ENCODE results near the gene HBS1L.

The HBS1L gene

GRCh38 chr6:135033238-135033637, 21.4 kb downstream of the HBS1L start:
- Histone ChIP-seq H3K4me2 (no peak overlapping the region), H3K36me3 (ENCODE audit: insufficient read depth) (peaks cover 4% of the 10 kb centered on the region; the same call in 1 of the 2 replicates), H3K79me2 (ENCODE audit: insufficient read depth, low read depth) (peaks cover 23% of the 10 kb centered on the region; the same call in 1 of the 2 replicates), H3K27me3 (ENCODE audit: insufficient read depth, low read depth) (no peaks in the 10 kb centered on the region), H3K4me3 (IDR thresholded peaks at IDR 0.05; ENCODE audit: insufficient read depth, low read depth, low read length) (no peak overlapping the region), H3K4me1 (ENCODE audit: low read depth, poor library complexity, severe bottlenecking) (peaks cover 31% of the 10 kb centered on the region), H3K27ac (no peak overlapping the region), H4K20me1 (ENCODE audit: insufficient read depth) (0 out of 2 replicates have a peak, but pooled peaks cover 4% of the 10 kb centered on the region), H2AFZ (ENCODE audit: low read depth) (no peak overlapping the region), H3K9ac (no peak overlapping the region)
- TF ChIP-seq, protein P1, sequence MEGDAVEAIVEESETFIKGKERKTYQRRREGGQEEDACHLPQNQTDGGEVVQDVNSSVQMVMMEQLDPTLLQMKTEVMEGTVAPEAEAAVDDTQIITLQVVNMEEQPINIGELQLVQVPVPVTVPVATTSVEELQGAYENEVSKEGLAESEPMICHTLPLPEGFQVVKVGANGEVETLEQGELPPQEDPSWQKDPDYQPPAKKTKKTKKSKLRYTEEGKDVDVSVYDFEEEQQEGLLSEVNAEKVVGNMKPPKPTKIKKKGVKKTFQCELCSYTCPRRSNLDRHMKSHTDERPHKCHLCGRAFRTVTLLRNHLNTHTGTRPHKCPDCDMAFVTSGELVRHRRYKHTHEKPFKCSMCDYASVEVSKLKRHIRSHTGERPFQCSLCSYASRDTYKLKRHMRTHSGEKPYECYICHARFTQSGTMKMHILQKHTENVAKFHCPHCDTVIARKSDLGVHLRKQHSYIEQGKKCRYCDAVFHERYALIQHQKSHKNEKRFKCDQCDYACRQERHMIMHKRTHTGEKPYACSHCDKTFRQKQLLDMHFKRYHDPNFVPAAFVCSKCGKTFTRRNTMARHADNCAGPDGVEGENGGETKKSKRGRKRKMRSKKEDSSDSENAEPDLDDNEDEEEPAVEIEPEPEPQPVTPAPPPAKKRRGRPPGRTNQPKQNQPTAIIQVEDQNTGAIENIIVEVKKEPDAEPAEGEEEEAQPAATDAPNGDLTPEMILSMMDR (conservative IDR thresholded peaks at IDR 0.05; ENCODE audit: low read depth, low read length): no peak

DNA sequence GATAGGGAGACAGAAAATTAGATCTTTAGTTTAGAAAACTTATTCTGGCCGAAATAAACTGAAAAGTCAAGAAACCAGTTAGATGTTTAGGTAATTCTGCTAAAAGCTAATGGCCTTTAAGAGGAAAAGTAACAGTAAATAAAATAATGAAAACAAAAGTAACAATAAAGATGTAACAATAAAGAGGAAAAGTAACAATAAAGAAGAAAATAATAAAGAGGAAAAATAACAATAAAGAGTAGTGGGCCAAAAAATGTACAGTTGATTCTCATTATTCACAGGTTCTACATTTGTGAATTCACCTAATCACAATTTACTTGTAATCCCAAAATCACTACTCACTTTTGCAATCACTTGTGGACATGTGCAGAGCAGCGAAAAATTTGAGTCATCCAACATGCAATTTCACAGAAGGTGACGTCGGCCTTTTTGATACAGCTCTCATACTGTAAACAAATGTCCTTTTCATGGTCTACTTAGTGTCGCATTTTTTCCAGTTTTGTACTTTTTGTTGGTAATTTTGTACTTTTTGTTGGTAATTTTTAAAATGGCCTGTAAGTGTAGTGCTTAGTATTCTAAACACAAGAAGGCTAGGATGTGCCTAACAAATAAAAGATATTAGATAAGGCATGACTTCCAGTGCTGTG, 24.0 kb downstream of the HBS1L start:
- H3K27ac ChIP-seq: no peak overlapping the region; the same call in 1 of the 2 replicates
- no peaks in the 10 kb centered on the region for H3K27me3 ChIP-seq (ENCODE audit: insufficient read depth, low read depth)

GRCh38 chr6:135030056-135030473, 24.6 kb downstream of the HBS1L start:
- Histone ChIP-seq H4K20me1 (ENCODE audit: insufficient read depth) (peaks cover 4% of the 10 kb centered on the region; the same call in 1 of the 2 replicates), H3K36me3 (ENCODE audit: insufficient read depth) (peaks cover 7% of the 10 kb centered on the region; the same call in 1 of the 2 replicates), H2AFZ (ENCODE audit: low read depth) (no peak overlapping the region), H3K4me1 (ENCODE audit: low read depth, poor library complexity, severe bottlenecking) (peaks cover 55% of the 10 kb centered on the region), H3K9ac (no peak overlapping the region), H3K79me2 (ENCODE audit: insufficient read depth, low read depth) (peaks cover 25% of the 10 kb centered on the region; the same call in 1 of the 2 replicates), H3K27ac (no peak overlapping the region; the same call in 1 of the 2 replicates), H3K27me3 (ENCODE audit: insufficient read depth, low read depth) (no peaks in the 10 kb centered on the region), H3K4me2 (peak overlapping the region; percentile 17; the same call in 1 of the 2 replicates), H3K4me3 (IDR thresholded peaks at IDR 0.05; ENCODE audit: insufficient read depth, low read depth, low read length) (no peak overlapping the region)
- TF ChIP-seq, protein P1 (conservative IDR thresholded peaks at IDR 0.05; ENCODE audit: low read depth, low read length): no peak

More for the DNA sequence above, 24.0 kb downstream of the HBS1L start:
- Histone ChIP-seq H2AFZ (ENCODE audit: low read depth) (no peak overlapping the region), H3K79me2 (ENCODE audit: insufficient read depth, low read depth) (peaks cover 26% of the 10 kb centered on the region; the same call in 1 of the 2 replicates), H3K4me2 (peak overlapping the region; percentile 17), H3K4me3 (IDR thresholded peaks at IDR 0.05; ENCODE audit: insufficient read depth, low read depth, low read length) (no peak overlapping the region), H3K36me3 (ENCODE audit: insufficient read depth) (peaks cover 7% of the 10 kb centered on the region; the same call in 1 of the 2 replicates), H3K9ac (no peak overlapping the region), H3K4me1 (ENCODE audit: low read depth, poor library complexity, severe bottlenecking) (peaks cover 50% of the 10 kb centered on the region), H4K20me1 (ENCODE audit: insufficient read depth) (peaks cover 4% of the 10 kb centered on the region; the same call in 1 of the 2 replicates)
- TF ChIP-seq, protein P1 (conservative IDR thresholded peaks at IDR 0.05; ENCODE audit: low read depth, low read length): no peak

GRCh38 chr6:135025775-135026174, 28.8 kb downstream of the HBS1L start:
- H3K27me3 ChIP-seq (ENCODE audit: insufficient read depth, low read depth): no peaks in the 10 kb centered on the region
- peaks cover 4% of the 10 kb centered on the region; the same call in 1 of the 2 replicates for H4K20me1 ChIP-seq (ENCODE audit: insufficient read depth)
- no peak overlapping the region for H2AFZ ChIP-seq (ENCODE audit: low read depth)
- H3K4me2 ChIP-seq: no peak overlapping the region
- no peak overlapping the region for H3K27ac ChIP-seq
- H3K36me3 ChIP-seq (ENCODE audit: insufficient read depth): peaks cover 3% of the 10 kb centered on the region; the same call in 1 of the 2 replicates
- H3K4me1 ChIP-seq (ENCODE audit: low read depth, poor library complexity, severe bottlenecking): peaks cover 74% of the 10 kb centered on the region
- H3K9ac ChIP-seq: no peak overlapping the region
- H3K4me3 ChIP-seq (IDR thresholded peaks at IDR 0.05; ENCODE audit: insufficient read depth, low read depth, low read length): no peak overlapping the region
- TF ChIP-seq, protein P1 (conservative IDR thresholded peaks at IDR 0.05; ENCODE audit: low read depth, low read length): no peak
- peaks cover 22% of the 10 kb centered on the region; the same call in 1 of the 2 replicates for H3K79me2 ChIP-seq (ENCODE audit: insufficient read depth, low read depth)
